ENCODE results near the gene SERP2.

DNA sequence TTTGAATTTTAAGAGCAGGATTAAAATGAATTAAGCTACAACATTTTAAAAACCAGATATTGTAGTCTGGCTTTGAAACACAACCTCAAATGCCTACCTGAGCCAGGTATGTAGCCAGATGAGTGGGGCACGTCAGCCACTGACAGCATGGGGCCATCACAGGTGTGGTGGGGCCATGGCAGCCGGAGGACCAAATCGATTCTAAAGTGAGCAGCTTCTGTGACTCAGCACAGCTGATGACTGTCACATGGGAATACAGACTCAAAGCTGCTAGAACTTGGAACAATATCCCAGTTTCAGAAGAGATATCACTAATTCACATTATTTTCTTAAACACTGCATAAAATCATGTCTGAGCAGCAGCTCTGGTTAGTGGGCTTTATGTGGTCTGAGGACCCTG lies 52.8 kb downstream of the SERP2 start:
- no peak for TF ChIP-seq EZH2 (IDR thresholded peaks at IDR 0.05; ENCODE audit: low read length, missing control alignments)
- TF ChIP-seq, protein P1, sequence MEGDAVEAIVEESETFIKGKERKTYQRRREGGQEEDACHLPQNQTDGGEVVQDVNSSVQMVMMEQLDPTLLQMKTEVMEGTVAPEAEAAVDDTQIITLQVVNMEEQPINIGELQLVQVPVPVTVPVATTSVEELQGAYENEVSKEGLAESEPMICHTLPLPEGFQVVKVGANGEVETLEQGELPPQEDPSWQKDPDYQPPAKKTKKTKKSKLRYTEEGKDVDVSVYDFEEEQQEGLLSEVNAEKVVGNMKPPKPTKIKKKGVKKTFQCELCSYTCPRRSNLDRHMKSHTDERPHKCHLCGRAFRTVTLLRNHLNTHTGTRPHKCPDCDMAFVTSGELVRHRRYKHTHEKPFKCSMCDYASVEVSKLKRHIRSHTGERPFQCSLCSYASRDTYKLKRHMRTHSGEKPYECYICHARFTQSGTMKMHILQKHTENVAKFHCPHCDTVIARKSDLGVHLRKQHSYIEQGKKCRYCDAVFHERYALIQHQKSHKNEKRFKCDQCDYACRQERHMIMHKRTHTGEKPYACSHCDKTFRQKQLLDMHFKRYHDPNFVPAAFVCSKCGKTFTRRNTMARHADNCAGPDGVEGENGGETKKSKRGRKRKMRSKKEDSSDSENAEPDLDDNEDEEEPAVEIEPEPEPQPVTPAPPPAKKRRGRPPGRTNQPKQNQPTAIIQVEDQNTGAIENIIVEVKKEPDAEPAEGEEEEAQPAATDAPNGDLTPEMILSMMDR (conservative IDR thresholded peaks at IDR 0.05 in 1 of 2, IDR thresholded peaks at IDR 0.05 in 1 of 2; ENCODE audit: low read depth in 1 of 2, low read length in 2 of 2), result no peak

Data from fibroblast of lung (primary cell).